ENCODE data around the gene LGALS16.

GRCh38 chr19:39655613-39656012 is at the start of gene LGALS16:
- TF ChIP-seq POLR2A (IDR thresholded peaks at IDR 0.05), result no peak
- TF ChIP-seq CTCF (IDR thresholded peaks at IDR 0.05), result no peak

Measured in ovary (tissue), 3 donors.